Measurements from ENCODE around the gene GFOD1.

DNA sequence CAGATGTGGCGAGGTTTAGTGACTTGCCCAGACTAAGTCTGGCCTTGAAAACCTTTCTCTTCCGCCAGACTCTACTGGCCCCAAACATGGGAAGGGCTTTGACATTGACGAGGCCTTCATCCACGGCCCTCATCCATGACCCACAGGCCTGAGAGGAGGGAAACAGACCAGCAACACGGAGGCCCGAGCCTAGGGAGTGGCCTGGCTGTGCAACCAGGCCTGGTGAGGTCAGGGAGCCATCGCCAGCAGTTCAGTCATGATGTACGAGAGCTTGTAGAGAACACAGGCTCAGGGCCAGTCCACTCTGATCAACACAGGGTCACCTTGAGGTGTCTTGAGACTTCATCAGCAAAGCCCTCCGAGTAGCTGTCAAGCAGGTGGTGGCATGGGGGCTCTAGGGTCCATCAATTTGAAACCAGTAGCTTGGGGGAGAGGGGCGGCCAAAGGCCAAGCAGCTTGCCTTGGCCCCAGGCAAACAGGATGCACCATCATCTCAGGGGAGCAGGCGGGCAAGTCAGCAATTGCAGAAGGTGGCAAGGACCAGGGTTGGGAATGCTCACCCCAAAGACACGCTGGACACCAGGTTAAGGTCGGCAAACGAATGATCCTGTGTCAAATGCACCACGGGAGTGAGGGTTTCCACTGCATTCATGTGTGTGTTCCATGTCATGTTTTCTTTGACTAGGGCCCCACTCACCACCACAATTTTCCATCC is 36.1 kb downstream of the GFOD1 start:
- TF ChIP-seq, protein P1, sequence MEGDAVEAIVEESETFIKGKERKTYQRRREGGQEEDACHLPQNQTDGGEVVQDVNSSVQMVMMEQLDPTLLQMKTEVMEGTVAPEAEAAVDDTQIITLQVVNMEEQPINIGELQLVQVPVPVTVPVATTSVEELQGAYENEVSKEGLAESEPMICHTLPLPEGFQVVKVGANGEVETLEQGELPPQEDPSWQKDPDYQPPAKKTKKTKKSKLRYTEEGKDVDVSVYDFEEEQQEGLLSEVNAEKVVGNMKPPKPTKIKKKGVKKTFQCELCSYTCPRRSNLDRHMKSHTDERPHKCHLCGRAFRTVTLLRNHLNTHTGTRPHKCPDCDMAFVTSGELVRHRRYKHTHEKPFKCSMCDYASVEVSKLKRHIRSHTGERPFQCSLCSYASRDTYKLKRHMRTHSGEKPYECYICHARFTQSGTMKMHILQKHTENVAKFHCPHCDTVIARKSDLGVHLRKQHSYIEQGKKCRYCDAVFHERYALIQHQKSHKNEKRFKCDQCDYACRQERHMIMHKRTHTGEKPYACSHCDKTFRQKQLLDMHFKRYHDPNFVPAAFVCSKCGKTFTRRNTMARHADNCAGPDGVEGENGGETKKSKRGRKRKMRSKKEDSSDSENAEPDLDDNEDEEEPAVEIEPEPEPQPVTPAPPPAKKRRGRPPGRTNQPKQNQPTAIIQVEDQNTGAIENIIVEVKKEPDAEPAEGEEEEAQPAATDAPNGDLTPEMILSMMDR (IDR thresholded peaks at IDR 0.05 in 8 of 11, conservative IDR thresholded peaks at IDR 0.05 in 3 of 11) = no peak
- TF ChIP-seq POLR2AphosphoS5 (IDR thresholded peaks at IDR 0.05) (peak in 1 of 3 donors; percentile 3), POLR2A (IDR thresholded peaks at IDR 0.05) (no peak)
